CD4-positive, alpha-beta T cell (primary cell): ENCODE results near the gene ME3. TPM values are rescaled to one million over a fixed set of nuclear protein-coding genes. Genes with fewer than 3 reads are reported as not detected.
"Not testable (repeated sequence)": the region's sequence is repeated elsewhere in the genome, so short reads cannot be mapped to it uniquely, and the experiment has no call there.

Experiments
- ATAC-seq: fragments of 200-7000 bp; cut with Tn5 transposase; one replicate; pipeline ENCODE4 v1.10.0; 2022; ENCODE audit warnings: mild to moderate bottlenecking; ENCODE audit not compliant: poor library complexity
- CTCF ChIA-PET: fragments of 350-600 bp; sonication (Branson Sonifier 250); formaldehyde crosslinking; loops from one replicate; lab custom pipeline; 2021; ENCODE audit warnings: antibody characterized with exemption, inconsistent platforms; lab: Charles Lee
- POLR2A ChIA-PET: fragments of 350-600 bp; sonication (Branson Sonifier 250); formaldehyde crosslinking; loops from one replicate; lab custom pipeline; 2021; ENCODE audit warnings: antibody characterized with exemption, inconsistent platforms; lab: Charles Lee
- DNase-seq, 14 experiments: peaks; one replicate each; pipeline ENCODE4 v3.0.0-alpha.2; 2013 to 2020; ENCODE audit warnings: mixed read lengths in 2 of 14
- H3K27ac ChIP-seq, 2 donors: one replicate each; pipeline versions ENCODE4 v1.5.1 to v1.7.0; 2013; ENCODE audit warnings: low read length in 2 of 2, low read depth in 1 of 2, mild to moderate bottlenecking in 1 of 2
- H3K27me3 ChIP-seq, 2 experiments: 1 replicate in 1 of 2; 2 replicates in 1 of 2; pipeline versions ENCODE4 v1.6.1 to v1.7.0; 2013; ENCODE audit warnings: low read length in 2 of 2, control low read depth in 1 of 2, mild to moderate bottlenecking in 1 of 2, moderate library complexity in 1 of 2; ENCODE audit not compliant: insufficient read depth in 2 of 2, control insufficient read depth in 1 of 2
- H3K36me3 ChIP-seq: one replicate; pipeline ENCODE4 v1.6.1; 2013; ENCODE audit warnings: low read length, control low read depth; ENCODE audit not compliant: insufficient read depth
- H3K4me1 ChIP-seq: one replicate; pipeline ENCODE4 v1.6.1; 2013; ENCODE audit warnings: low read length, control low read depth; ENCODE audit not compliant: insufficient read depth
- H3K4me3 ChIP-seq: one replicate; pipeline ENCODE4 v1.5.1; 2013; ENCODE audit warnings: mild to moderate bottlenecking, low read length, moderate library complexity
- H3K9me3 ChIP-seq, 2 experiments: 1 replicate in 1 of 2; 2 replicates in 1 of 2; pipeline versions ENCODE4 v1.6.1 to v1.7.0; 2013; ENCODE audit warnings: low read length in 2 of 2, mild to moderate bottlenecking in 2 of 2, control low read depth in 1 of 2, moderate library complexity in 1 of 2; ENCODE audit not compliant: control insufficient read depth in 1 of 2, insufficient read depth in 1 of 2
- H3K27ac Mint-ChIP-seq: one replicate; pipeline ENCODE4 v1.8.0; 2020; ENCODE audit warnings: mixed read lengths
- H3K27me3 Mint-ChIP-seq: one replicate; pipeline ENCODE4 v1.8.0; 2021; ENCODE audit warnings: mixed read lengths
- H3K36me3 Mint-ChIP-seq: one replicate; pipeline ENCODE4 v1.8.0; 2021; ENCODE audit warnings: low read depth, mixed read lengths
- H3K4me1 Mint-ChIP-seq: one replicate; pipeline ENCODE4 v1.8.0; 2021; ENCODE audit warnings: low read depth, mixed read lengths
- H3K4me3 Mint-ChIP-seq: one replicate; pipeline ENCODE4 v1.8.0; 2020; ENCODE audit warnings: mild to moderate bottlenecking, mixed read lengths
- H3K9me3 Mint-ChIP-seq: one replicate; pipeline ENCODE4 v1.8.0; 2020; ENCODE audit warnings: mixed read lengths
- CTCF ChIP-seq: fragments of 200-600 bp; IDR thresholded peaks from one replicate; pipeline ENCODE4 v1.8.0; 2022; ENCODE audit warnings: antibody characterized with exemption, mild to moderate bottlenecking
- intact Hi-C, 2 experiments: fragments of 100-400 bp; cut with DNase I in 1 of 2; cut with micrococcal nuclease in 1 of 2; formaldehyde crosslinking; loops; one replicate each; pipeline versions ENCODE4 v1.15.1 to v1.9.0; 2023 to 2025; cut with DNase I, micrococcal nuclease
- total RNA-seq, 174 experiments: library from RNA in 2 of 174; stranded (reverse) in 2 of 174; gene quantifications; one replicate each; pipeline ENCODE4 v1.2.3 and lab custom pipeline; 2021 to 2026

ME3 gene
- total RNA-seq, 2 experiments from 2014 or later: 9.1 to 10.6 TPM

- POLR2A ChIA-PET: no interaction called here
- intact Hi-C loops: no loop called here
- DNase-seq (no peak), ATAC-seq (no peak)
- H3K27ac ChIP-seq: no peak overlapping the region
- H3K4me1 Mint-ChIP-seq: no peaks in the 10 kb centered on the region
- H3K9me3 Mint-ChIP-seq: peaks cover 2% of the 10 kb centered on the region
- no peaks in the 10 kb centered on the region for H3K4me1 ChIP-seq
- H3K4me3 ChIP-seq: no peak overlapping the region
- no peaks in the 10 kb centered on the region for H3K36me3 ChIP-seq
- CTCF ChIA-PET: no interaction called here
- no peaks in the 10 kb centered on the region for H3K27me3 ChIP-seq
- H3K27me3 Mint-ChIP-seq: no peaks in the 10 kb centered on the region
- peaks cover 0 to 12% of the 10 kb centered on the region in 2 experiments for H3K9me3 ChIP-seq
- no peak overlapping the region for H3K27ac Mint-ChIP-seq
- H3K36me3 Mint-ChIP-seq: peaks cover 28% of the 10 kb centered on the region
- no peak overlapping the region for H3K4me3 Mint-ChIP-seq
- no peak for TF ChIP-seq CTCF
Observed at GRCh38 chr11:86524620-86525352, 147.6 kb downstream of the ME3 start.

- no peak for TF ChIP-seq CTCF
- no peak for ATAC-seq
- CTCF ChIA-PET: no interaction called here
- Histone ChIP-seq H3K9me3 (peaks cover 0 to 12% of the 10 kb centered on the region in 2 experiments), H3K36me3 (no peaks in the 10 kb centered on the region), H3K27me3 (no peaks in the 10 kb centered on the region), H3K4me1 (no peaks in the 10 kb centered on the region), H3K27ac (no peak overlapping the region), H3K4me3 (no peak overlapping the region)
- Mint-ChIP-seq H3K27ac (no peak overlapping the region), H3K27me3 (no peaks in the 10 kb centered on the region), H3K36me3 (peaks cover 28% of the 10 kb centered on the region), H3K4me1 (no peaks in the 10 kb centered on the region), H3K9me3 (peaks cover 2% of the 10 kb centered on the region), H3K4me3 (no peak overlapping the region)
- DNase-seq: no peak
- intact Hi-C loops: no loop called here
- POLR2A ChIA-PET: no interaction called here
Observed at GRCh38 chr11:86523738-86524619, 148.4 kb downstream of the ME3 start.

- H3K4me1 Mint-ChIP-seq, DNase-seq, H3K36me3 ChIP-seq, H3K9me3 Mint-ChIP-seq, H3K27ac Mint-ChIP-seq, H3K27ac ChIP-seq, intact Hi-C loops, H3K27me3 ChIP-seq, POLR2A ChIA-PET, H3K27me3 Mint-ChIP-seq, H3K4me3 Mint-ChIP-seq, H3K4me1 ChIP-seq, CTCF ChIA-PET, ATAC-seq, H3K4me3 ChIP-seq: not testable (repeated sequence)
- H3K36me3 Mint-ChIP-seq: peaks cover 18% of the 10 kb centered on the region
- H3K9me3 ChIP-seq: peaks cover 0 to 12% of the 10 kb centered on the region in 2 experiments
Observed at GRCh38 chr11:86522512-86522911, 149.9 kb downstream of the ME3 start.
